Hepatocyte (in vitro differentiated cells): ENCODE results near the gene PAOX. TPM values are rescaled to one million over a fixed set of nuclear protein-coding genes. Genes with fewer than 3 reads are reported as not detected.
"Not testable (repeated sequence)": the region's sequence is repeated elsewhere in the genome, so short reads cannot be mapped to it uniquely, and the experiment has no call there.

ENCODE experiments used
- DNase-seq: peaks from one replicate; pipeline ENCODE4 v3.0.0-alpha.2; 2016; ENCODE audit warnings: low spot score
- H2AFZ ChIP-seq: fragments of 200-600 bp; sonication (generic); 2 replicates; pipeline ENCODE4 v1.6.0; 2016; ENCODE audit warnings: antibody characterized with exemption, mild to moderate bottlenecking
- H3K27ac ChIP-seq: fragments of 200-600 bp; sonication (generic); 2 replicates; pipeline ENCODE4 v1.5.1; 2016; ENCODE audit warnings: mild to moderate bottlenecking
- H3K27me3 ChIP-seq: fragments of 200-600 bp; sonication (generic); 2 replicates; pipeline ENCODE4 v1.6.1; 2016
- H3K36me3 ChIP-seq: fragments of 200-600 bp; sonication (generic); replicated peaks from 2 replicates; pipeline ENCODE4 v1.5.1; 2016; ENCODE audit warnings: low read depth; ENCODE audit not compliant: insufficient read depth
- H3K4me1 ChIP-seq: fragments of 200-600 bp; sonication (generic); 2 replicates; pipeline ENCODE4 v1.5.1; 2016; ENCODE audit warnings: mild to moderate bottlenecking, moderate library complexity; ENCODE audit not compliant: insufficient read depth
- H3K4me2 ChIP-seq: fragments of 200-600 bp; sonication (generic); 2 replicates; pipeline ENCODE4 v1.6.0; 2016
- H3K4me3 ChIP-seq: fragments of 200-600 bp; sonication (generic); 2 replicates; pipeline ENCODE4 v1.5.1; 2016; ENCODE audit warnings: mild to moderate bottlenecking
- H3K79me2 ChIP-seq: fragments of 200-600 bp; sonication (generic); 2 replicates; pipeline ENCODE4 v1.6.0; 2017; ENCODE audit warnings: mild to moderate bottlenecking
- H3K9me2 ChIP-seq: fragments of 200-600 bp; sonication (generic); replicated peaks from 2 replicates; pipeline ENCODE4 v1.6.0; 2017; ENCODE audit warnings: mild to moderate bottlenecking; ENCODE audit not compliant: insufficient read depth
- H3K9me3 ChIP-seq: fragments of 200-600 bp; sonication (generic); 2 replicates; pipeline ENCODE4 v1.5.1; 2016; ENCODE audit warnings: low read depth, mild to moderate bottlenecking
- H4K20me1 ChIP-seq: fragments of 200-600 bp; sonication (generic); 2 replicates; pipeline ENCODE4 v1.6.0; 2016; ENCODE audit warnings: mild to moderate bottlenecking; ENCODE audit not compliant: insufficient read depth, poor library complexity, severe bottlenecking
- CTCF ChIP-seq: fragments of 200-600 bp; sonication (generic); IDR thresholded peaks from 2 replicates; pipeline ENCODE4 v1.5.1; 2016; ENCODE audit warnings: antibody characterized with exemption, mild to moderate bottlenecking; ENCODE audit not compliant: poor library complexity
- EZH2 ChIP-seq: fragments of 200-600 bp; sonication (generic); IDR thresholded peaks from 2 replicates; pipeline ENCODE4 v1.6.1; 2016; ENCODE audit warnings: antibody characterized with exemption, mild to moderate bottlenecking, borderline replicate concordance
- EZH2phosphoT487 ChIP-seq: fragments of 200-600 bp; sonication (generic); IDR thresholded peaks from one replicate; pipeline ENCODE4 v1.6.1; 2018; ENCODE audit warnings: antibody characterized with exemption, mild to moderate bottlenecking, low read depth, moderate library complexity; ENCODE audit not compliant: unreplicated experiment, severe bottlenecking
- WGBS: methylation state at CpG from one replicate; pipeline ENCODE4 v1.1.6; 2016; ENCODE audit warnings: low lambda C conversion rate; ENCODE audit errors: missing lambda C conversion rate; 5-methylcytosine and 5-hydroxymethylcytosine counted together
- polyA plus RNA-seq: library from polyadenylated mRNA; unstranded; fragments of >200 nt; fragmentation: Nextera tagmentation; extraction: Ambion mirVana; gene quantifications from 2 replicates; pipeline ENCODE4 v1.2.1, GENCODE V29; 2016
- total RNA-seq: library from RNA; depleted of rRNA; stranded (reverse); fragments of >200 nt; gene quantifications from 2 replicates; pipeline ENCODE4 v1.2.3, GENCODE V29; 2014

Gene PAOX
- total and polyA plus RNA-seq, 2 experiments from 2014 or later = 11.5 to 19.6 TPM

GRCh38 chr10:133365461-133366129 lies 13.5 kb upstream of the PAOX start:
- no peak for TF ChIP-seq CTCF
- no peak for TF ChIP-seq EZH2
- TF ChIP-seq EZH2phosphoT487 = no peak
- Histone ChIP-seq H3K27ac (no peak overlapping the region), H4K20me1 (no peaks in the 10 kb centered on the region), H3K9me3 (no peaks in the 10 kb centered on the region), H3K4me3 (no peak overlapping the region), H3K27me3 (no peaks in the 10 kb centered on the region), H3K36me3 (no peaks in the 10 kb centered on the region), H2AFZ (no peak overlapping the region), H3K4me1 (peaks cover under 1% of the 10 kb centered on the region), H3K79me2 (no peaks in the 10 kb centered on the region), H3K9me2 (no peaks in the 10 kb centered on the region), H3K4me2 (no peak overlapping the region)
- WGBS = 95% methylated on average over 13 of the region's 13 CpGs
- DNase-seq = no peak

DNA sequence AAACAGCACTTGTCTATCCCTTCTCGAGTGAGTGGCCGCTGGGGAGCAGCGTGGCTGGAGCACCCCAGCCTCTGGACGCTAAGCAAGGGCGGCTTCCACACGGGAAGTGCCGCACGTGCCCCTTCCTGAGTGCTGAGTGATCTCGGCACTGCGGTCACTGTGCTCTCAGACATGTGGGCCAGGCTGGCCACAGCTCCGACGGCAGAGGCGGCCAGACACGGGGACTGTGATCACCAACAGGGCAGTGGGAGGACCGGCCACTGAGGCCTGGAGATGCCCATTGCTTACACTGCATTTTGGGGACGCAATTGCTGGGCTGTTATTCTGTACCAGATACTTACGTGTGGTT lies 13.0 kb upstream of the PAOX start:
- no peaks in the 10 kb centered on the region for H3K36me3 ChIP-seq

DNA sequence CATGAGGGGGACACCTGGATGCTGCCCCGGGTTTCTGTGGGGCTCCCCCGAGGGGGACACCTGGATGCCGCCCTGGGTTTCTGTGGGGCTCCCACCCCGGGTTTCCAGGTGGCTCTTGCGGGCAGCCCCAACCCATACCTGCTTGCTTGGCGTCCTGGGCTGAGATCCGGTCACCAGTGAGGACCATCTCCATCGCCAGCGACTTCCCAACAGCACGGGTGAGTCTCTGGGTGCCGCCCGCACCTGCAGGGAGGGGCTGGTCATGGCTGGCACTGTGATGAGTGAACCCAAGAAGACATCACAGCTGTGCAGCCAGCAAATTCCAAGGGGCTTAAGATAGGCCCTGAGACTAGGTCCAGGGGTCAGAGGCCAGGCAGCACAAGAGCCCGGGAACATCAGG lies 12.3 kb upstream of the PAOX start:
- Histone ChIP-seq H3K9me3 (no peaks in the 10 kb centered on the region), H3K79me2 (no peaks in the 10 kb centered on the region), H2AFZ (no peak overlapping the region), H4K20me1 (no peaks in the 10 kb centered on the region), H3K9me2 (no peaks in the 10 kb centered on the region), H3K4me2 (no peak overlapping the region), H3K4me3 (no peak overlapping the region), H3K27ac (no peak overlapping the region), H3K4me1 (no peaks in the 10 kb centered on the region), H3K36me3 (no peaks in the 10 kb centered on the region), H3K27me3 (no peaks in the 10 kb centered on the region)
- no peak for DNase-seq
- TF ChIP-seq CTCF (no peak), EZH2 (no peak), EZH2phosphoT487 (no peak)
- WGBS = 97% methylated on average over 13 of the region's 13 CpGs

More for the DNA sequence above, 13.0 kb upstream of the PAOX start:
- DNase-seq = no peak
- Histone ChIP-seq H3K4me1 (no peaks in the 10 kb centered on the region), H2AFZ (no peak overlapping the region), H3K4me3 (no peak overlapping the region), H3K9me3 (no peaks in the 10 kb centered on the region), H3K4me2 (no peak overlapping the region), H4K20me1 (no peaks in the 10 kb centered on the region), H3K9me2 (no peaks in the 10 kb centered on the region), H3K79me2 (no peaks in the 10 kb centered on the region), H3K27ac (no peak overlapping the region), H3K27me3 (no peaks in the 10 kb centered on the region)
- 91% methylated on average over 17 of the region's 17 CpGs for WGBS
- TF ChIP-seq EZH2phosphoT487 = no peak
- no peak for TF ChIP-seq EZH2
- TF ChIP-seq CTCF = no peak

GRCh38 chr10:133367461-133367860 lies 11.6 kb upstream of the PAOX start:
- not testable (repeated sequence) for H4K20me1 ChIP-seq, H3K9me3 ChIP-seq, DNase-seq, H3K36me3 ChIP-seq, H3K4me2 ChIP-seq, H3K9me2 ChIP-seq, H3K27me3 ChIP-seq, H3K27ac ChIP-seq, H3K4me3 ChIP-seq, H3K79me2 ChIP-seq, H3K4me1 ChIP-seq, H2AFZ ChIP-seq
- 64% methylated on average over 5 of the region's 7 CpGs for WGBS
